GM12891 (cell line): ENCODE results near the gene CREB3L2.

ENCODE experiments used
- POLR2A ChIP-seq: IDR thresholded peaks from 2 replicates; pipeline ENCODE4 v1.6.1; 2011; ENCODE audit warnings: low read depth, low read length, control low read depth
- POLR2AphosphoS5 ChIP-seq: IDR thresholded peaks from 2 replicates; pipeline ENCODE4 v1.6.1; 2011; ENCODE audit warnings: low read depth, low read length, control low read depth
- SPI1 ChIP-seq: IDR thresholded peaks from 2 replicates; pipeline ENCODE4 v1.6.1; 2011; ENCODE audit warnings: low read depth, low read length, control low read depth

GRCh38 chr7:137975221-137975620 is 26.7 kb downstream of the CREB3L2 start:
- TF ChIP-seq POLR2A (no peak), POLR2AphosphoS5 (no peak), SPI1 (0 out of 2 replicates have a peak, but pooled peaks have one; percentile 2)
